Stimulated activated CD4-positive, alpha-beta T cell treated with anti-CD3 and anti-CD28 coated beads, Interleukin-15, amount 100 ng/mL, for 48 hours (primary cell): ENCODE results near the gene HASPIN.

ENCODE experiments used
- DNase-seq, 2 donors: peaks; one replicate each; pipeline ENCODE4 v3.0.0-alpha.2; 2020; ENCODE audit warnings: low read depth in 2 of 2

HASPIN gene

DNA sequence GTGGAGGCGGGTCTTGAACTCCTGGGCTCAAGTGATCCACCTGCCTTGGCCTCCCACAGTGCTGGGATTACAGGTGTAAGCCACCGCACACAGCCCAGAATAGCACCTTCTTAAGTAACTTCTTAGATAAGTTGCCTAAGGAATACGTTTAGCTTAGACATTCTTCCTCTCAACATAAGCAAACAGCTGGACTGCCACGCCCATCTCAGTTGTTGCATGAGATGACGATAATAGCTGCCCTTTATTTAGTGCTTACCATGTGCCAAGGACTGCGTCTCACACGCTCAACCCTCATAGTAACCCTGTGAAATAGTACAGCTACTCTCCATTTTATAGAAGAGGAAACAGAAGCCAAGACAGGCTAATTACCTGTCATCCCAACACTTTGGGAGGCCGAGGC, 11.8 kb downstream of the HASPIN start:
- DNase-seq = no peak

DNA sequence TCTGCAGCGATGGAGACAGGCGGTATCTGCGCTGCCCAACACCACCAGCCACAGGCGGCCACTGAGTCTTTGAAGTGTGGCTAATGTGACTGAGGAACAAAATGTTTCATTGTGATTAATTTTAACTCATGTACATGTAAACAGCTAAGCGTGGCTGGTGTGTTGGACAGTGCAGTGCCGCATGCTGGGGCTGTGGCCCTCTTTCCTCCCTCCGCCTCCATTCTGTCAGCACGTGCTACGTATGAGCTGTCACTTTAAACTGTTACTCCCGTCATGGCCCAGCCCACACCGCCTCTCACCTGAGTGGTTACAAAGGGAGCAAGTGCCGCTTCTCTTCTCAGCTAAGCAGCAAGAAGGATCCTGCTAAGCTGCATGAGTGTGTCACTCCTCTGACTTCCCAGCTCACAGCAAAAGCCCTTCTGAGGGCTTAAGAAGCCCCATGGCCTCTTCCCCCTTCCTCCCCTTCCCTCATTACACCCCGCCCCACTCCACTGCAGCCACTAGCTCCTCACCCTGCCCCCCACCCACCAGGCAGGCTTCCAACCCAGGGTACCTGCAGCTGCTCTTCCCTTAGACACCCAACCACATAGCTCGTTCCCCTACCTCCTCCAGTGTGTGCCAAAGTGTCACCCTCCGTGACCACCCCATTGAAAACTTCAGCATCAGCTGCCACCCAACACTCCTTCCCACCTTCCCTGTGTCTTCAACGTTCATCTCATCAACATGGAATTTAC, 15.0 kb downstream of the HASPIN start:
- DNase-seq = peak; percentile 65 to 68

DNA sequence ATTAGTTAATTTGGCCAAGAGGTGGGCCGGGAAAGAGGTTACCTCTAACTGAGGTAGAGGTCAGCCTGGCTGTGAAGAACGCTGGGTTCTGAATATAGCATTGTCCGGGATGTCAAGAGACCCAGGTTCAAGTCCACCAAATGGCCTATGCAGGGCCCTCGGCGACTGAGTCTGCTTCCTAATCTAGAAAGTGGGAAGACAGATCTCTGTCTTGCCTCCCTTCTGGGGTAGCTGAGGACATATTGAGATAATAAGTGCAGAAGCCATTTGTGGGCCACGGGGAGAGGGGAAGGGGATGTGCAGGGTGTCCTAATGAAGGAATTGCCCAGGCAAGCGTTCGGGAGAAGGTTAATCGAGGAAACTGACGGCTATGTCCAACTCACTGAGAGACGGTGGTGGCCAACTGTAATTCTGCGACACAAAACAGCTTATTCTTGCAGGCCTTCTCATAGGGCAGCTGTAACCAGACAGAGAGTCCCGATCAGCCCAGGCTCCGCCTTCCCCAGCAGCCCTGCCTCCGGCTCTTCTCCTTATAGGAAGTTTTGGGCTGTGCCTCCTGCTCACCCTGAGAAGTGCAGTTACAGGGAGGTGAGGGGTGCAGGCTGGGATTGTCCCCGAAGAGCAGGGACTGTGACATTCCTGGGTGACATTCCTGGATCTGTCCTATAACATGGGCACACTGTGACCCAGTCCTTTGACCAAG, 15.9 kb downstream of the HASPIN start:
- DNase-seq = no peak

DNA sequence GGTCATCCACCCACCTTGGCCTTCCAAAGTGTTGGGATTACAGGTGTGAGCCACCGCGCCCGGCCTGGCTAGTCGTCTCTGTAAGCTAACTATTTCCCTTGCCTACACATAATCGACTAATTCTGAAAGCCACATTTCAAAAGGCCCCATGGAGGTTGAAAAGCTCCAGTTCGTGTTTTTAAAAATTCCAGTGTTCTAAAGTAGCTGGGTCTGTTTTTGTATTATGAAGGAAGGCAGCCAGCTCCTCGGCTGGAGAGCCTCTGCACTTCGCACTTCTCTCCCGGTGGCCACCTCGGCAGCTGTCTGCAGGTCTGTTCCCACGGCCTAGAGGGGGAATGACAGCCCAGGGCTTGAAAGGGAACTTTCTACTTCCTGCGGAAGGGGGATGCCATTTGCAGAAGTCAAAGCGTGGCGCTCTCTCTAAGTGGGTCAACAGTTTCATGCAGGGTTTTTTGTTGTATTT, 16.9 kb downstream of the HASPIN start:
- DNase-seq = no peak

DNA sequence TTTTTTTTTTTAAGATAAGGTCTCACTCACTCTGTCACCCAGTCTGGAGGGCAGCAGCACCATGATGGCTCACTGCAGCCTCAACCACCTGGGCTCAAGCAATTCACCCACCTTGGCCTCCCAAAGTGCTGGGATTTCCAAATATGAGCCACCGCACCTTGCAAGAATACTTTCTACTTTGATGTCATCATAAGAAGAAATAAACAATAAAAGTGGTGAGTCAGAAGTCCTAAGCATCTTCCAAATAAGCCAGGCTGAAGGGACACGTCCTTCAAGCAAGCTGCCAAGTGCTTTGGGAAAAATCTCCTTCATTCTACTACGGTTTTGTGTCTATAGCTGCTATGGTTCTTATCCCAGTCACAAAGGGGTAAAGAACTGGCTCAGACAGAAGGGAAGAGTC, 20.3 kb downstream of the HASPIN start:
- DNase-seq = no peak

DNA sequence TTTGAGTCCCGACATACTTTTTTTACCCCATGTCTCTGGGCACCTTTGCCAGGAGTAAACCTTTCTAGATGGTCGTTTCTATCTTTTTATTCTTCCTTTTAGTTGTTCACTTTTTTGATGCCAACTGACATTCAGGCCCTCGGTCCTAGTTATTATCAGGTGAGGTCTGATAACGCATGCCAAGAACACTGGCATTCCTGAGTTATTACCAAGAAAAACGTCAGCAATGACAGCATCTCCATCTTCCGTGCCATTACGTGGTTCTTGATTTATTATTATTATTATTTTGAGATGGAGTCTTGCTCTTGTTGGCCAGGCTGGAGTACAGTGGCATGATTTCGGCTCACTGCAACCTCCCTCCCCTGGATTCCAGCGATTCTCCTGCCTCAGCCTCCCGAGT, 21.4 kb downstream of the HASPIN start:
- no peak for DNase-seq

DNA sequence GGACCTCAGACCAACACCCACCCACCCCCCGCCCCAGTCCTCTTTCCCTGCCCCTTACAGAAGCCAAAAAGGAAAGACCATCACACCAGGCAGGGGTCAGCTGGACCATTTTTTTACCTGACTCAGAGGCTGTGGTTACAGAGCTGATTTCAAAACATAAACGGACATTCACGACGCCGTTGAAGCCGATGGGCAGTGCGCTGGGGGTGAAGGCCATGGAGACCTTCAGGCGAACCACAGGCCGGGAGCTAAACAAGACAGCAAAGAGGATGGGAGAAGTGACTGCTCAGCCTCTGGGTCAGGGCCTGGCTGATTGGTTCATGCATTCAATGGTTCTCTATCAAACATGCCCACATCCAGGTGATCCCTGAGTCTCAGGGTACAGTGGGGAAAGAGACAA, 24.1 kb downstream of the HASPIN start:
- no peak for DNase-seq

DNA sequence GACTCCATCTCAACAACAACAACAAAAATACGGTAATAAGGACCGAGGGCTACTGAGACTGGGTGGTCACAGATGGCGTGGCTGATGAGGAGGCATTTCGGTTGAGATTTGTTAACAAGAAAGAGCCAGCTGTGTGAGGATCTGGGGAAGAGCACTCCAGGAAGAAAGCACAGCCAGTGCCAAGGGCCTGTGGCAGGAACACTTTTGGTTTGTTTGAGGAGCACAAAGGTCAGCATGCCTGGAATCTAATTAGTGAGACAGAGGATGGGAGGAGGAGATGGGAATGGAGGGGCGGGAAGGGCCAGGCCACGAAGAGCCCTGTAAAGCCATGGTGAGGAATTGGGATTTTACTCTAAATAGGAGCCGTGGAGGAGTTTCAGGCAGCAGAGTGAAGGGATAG, 24.9 kb downstream of the HASPIN start:
- no peak for DNase-seq

DNA sequence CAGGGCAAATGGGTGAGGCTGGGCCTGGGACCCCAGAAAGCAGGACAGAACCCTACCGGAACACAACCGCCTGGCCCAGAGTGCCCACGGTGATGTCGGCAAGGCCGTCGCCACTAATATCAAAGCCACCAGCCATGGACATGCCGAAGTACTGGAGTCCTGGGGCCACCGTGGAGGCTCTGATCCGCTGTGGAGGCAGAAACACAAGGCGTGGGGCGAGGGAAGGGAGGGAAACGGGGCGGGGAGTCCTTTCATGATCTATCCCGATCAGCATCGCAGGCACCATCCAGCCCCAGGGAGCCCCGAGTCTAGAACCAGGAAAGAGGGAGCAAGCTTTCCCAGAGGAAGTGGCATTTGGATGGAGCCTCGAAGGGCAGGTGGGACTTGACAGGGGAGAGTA, 26.6 kb downstream of the HASPIN start:
- DNase-seq = no peak

DNA sequence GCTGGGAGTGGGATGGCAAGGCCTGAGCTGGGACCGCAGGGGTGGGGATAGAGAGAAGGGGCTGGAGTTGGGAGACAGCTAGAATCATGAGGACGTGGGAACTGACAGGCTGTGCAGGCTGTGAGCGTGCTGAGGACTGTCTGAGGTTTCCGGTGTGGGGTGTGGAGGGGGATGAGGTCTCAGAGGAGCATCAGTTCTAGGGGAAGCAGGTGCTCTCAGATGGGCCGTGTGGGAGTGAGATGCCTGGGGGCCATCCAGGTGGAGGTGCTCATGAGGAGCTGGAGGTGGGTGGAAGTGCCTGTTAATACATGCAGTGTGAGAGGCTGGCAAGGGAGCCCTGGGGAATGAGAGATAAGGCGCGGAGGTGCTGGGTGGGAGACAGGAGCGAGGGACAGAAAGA, 27.2 kb downstream of the HASPIN start:
- DNase-seq = no peak

DNA sequence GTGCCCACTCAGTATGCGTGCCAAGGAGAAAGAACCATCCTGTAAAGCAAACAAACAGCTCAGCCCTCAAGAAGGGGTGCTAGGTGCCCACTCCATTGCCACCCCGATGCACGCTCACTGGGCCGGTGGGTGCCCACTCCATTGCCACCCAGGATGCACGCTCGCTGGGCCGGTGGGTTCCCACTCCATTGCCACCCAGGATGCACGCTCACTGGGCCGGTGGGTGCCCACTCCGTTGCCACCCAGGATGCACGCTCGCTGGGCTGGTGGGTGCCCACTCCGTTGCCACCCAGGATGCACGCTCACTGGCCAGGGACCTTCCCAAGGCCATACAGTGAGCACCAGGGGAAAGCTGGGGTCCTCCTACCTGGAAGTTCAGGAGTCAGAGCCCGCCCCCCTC, 28.1 kb downstream of the HASPIN start:
- no peak for DNase-seq

DNA sequence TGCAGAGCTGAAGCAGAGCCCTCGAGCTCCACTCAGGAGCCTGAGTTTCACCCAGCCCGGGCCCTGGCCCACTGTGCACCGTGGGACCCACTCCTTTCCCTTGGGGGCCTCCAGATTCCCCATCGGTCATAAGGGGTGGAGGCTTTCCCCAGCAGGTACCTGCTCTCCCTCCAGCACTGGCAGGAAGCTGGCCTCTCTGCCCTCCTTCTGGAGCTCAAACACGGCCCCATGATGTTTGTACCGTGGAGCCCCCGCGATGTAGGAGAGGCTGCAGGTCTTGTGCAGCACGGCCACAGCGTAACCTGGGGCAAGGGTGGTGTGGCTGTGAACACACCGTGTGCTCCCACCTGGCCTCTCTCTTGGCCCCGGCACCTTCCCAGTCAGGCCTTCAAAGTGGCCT, 29.9 kb downstream of the HASPIN start:
- DNase-seq = no peak

DNA sequence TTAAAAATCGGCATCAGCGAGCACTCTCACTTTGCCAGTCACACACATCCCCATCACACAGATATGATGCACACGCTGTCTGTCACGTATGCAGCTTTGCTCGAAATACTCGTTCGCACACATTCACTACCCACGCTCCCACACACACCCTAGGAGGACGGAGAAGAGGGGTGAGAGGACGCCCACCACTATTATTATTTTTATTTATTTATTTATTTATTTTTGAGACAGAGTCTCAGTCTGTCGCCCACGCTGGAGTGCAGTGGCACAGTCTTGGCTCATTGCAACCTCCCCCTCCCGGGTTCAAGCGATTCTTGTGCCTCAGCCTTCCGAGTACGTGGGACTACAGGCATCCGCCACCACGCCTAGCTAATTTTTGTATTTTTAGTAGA, 30.4 kb downstream of the HASPIN start:
- DNase-seq = no peak

DNA sequence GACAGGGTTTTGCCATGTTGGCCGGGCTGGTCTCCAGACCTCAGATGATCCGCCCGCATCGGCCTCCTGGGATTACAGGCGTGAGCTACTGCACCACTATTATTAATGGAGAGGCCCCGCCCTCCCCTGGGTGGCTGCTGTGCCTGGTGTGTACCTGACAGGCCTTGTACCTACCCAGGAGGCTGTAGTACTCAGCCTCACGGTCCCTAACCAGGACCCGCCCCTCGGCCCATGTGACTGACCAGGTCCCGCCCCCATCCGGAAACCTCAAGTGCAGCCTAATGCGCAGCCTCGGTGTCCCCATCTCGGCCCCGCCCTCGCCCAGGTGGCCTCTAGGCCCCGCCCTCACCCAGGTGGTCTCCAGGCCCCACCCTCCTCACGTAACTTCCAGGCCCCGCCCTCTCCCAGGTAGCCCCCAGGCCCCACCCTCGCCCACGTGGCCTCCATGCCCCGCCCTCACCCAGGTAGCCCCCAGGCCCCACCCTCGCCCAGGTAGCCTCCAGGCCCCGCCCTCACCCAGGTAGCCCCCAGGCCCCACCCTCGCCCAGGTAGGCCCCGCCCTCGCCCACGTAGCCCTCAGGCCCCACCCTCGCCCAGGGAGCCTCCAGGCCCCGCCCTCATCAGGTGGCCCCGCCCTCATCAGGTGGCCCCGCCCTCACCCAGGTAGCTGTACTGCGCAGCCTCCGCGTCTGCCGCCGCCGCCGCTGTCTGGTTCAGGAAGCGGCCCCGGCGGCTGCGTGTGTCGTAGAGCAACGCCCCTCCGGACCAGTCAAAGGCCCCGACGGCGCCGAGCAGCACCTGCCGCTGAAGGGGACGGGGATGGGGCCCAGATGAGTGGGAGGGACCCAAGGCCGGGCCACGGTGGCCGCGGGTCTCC, 31.0 kb downstream of the HASPIN start:
- peak; percentile 56 to 63 for DNase-seq

DNA sequence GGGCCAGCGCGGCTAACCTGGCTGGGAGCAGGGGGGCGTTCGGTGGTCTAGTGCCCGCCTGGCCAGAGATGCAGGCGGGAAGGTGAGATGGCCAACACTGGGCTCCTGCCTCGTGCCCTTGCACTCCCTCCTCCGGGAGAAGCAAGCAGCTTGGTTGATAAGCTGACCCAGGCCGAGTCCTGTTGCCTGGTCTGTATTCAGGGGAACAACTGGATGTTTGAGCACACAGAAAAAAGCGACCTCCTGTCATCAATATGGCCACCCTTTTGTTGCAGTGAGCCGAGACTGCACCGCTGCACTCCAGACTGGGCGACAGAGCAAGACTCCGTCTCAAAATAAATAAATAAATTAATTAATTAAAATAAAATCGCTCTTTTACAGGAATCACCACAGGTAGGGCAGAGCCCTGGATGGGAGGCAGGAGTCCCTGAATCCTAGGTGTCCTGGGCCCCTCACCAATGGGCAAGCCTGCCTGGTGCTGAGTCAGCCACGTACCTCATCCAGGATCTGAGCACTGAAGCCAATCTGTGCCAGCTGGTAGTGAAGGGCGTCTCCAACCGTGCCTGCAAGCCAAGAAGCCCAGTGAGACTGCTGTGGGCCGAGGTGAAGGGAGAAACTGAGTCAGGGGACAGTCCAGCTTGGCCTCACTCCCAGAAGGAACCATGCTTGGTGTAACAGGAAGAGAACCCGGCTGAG, 31.8 kb downstream of the HASPIN start:
- no peak for DNase-seq

DNA sequence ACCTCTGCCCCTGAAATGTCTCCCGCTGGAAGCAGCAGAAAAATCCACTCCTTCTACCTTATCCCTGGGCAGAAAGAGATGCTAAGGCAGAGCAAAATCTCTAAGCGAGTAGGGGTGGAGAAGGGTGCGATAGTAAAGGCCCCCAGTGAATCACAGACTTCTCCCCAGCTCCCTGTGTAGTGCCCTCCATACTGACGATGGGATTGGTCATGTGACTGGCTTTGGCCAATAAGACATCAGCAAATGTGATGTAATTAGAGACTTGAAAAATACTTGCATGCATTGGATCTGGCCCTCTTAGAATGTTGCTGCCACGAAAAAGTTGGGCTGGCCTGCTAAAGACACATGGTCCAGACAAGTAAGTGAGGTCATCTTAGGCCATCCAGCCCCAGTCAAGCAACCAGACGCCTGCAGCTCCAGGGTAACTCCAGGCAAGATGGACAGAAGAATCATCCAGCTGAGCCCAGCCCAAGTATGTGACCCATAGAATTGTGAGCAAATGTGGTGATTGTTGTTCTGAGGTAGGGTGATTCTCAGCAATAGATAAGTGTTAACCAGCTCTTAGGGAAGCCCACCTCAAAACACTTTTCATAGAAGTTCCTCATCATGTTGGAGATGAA, 36.0 kb downstream of the HASPIN start:
- no peak for DNase-seq

DNA sequence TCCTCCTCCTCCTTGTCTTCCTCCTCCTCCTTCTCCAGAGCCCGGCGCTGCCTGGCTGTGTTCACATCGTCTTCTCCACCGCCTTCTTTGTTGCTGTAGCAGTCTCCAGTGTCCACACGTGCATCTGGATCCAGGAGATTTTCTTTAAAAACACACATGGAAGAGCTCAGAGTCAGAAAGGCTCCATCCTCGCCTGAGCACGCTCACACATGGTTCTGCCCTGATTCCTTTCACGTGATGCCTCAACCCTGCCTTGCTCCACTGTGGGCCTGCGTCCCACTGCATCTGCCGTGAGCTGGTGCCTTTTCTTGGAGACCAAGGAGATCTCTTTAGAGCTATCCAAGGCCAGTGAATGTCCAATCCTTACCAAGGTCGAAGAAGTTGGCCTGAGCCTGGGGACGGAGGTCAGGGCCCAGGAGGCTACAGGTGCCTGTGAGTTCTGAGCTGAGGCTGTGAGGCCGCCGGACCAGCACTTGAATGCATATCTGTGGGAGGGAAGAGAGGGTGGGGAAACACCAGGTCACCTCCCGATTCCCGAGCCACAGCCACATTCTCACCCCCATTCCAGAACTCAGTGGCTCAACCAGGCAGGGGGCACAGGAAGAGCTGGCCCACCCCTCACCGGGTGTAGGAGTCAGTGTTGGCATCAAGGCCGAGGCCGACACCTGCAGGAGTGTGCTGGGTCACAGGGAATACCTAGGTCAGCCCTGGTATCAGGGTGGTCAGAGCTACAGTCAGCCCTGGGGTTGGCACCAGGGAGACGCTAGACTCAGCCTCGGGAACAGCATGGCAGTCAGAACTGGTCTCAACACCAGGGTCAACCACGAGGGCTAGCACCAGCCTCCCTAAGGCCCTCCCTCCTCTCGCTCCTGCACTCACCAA, 37.6 kb downstream of the HASPIN start:
- DNase-seq = no peak

DNA sequence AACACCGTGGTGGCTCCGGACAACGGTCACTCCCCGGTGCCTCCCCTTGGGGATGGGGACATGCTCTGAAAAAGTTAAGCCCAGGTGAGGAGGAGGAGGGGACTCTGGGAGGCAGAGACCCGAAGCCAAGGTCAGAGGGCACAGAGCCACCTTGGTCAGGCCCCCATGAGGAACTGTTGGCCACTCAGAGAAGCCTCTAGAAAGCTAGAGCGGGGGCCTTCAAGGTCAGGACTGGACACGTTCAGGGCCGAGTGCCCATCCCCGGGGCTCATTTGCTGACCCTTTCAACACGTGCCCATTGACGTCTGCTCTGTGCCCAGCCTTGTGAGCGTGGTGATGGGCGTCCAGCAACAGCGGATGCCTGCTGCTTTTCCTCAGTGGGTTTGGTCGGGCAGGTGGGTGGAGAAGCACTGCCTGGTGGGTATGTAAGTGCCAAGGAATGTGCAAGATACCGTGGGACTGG, 38.2 kb downstream of the HASPIN start:
- no peak for DNase-seq

DNA sequence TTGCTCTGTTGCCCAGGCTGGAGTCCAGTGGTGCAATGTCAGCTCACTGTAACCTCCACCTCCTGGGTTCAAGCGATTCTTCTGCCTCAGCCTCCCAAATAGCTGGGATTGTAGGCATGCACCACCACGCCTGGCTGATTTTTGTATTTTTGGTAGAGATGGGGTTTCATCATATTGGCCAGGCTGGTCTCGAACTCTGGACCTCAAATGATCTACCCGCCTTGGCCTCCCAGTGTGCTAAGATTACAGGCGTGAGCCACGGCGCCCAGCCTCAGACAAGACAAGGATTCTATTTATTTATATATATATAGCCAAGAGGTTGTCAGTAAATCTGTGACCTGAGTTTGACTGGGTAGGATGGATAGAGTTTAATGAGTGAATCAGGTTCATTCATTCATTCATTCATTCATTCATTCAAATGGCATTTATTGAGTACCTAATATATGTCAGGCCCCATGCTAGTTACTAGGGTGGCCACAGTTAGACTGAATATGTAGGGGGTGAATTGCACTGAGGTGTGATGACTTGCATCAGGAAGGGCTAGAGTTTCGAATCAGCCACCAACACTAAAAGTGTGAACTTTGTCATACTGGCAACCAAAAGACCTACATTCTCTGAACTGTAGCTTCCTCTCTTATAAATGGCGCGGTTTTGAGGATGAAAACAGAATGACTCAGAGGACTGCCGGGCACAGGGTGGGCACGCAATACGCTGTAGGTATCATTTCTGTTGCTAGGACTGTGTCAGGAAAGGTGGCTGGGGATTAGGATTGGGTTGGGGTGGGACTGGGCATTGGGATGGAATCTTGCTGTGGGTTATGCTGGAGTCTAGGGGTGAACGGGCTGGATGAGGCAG, 39.4 kb downstream of the HASPIN start:
- no peak for DNase-seq
